H1 (cell line): Measurements from ENCODE around the gene FLNA. TPM values are rescaled to one million over a fixed set of nuclear protein-coding genes. Genes with fewer than 3 reads are reported as not detected.
A peak's percentile ranks its signal among the peaks of the same experiment; 100 is the strongest.

Source experiments
- CTCF ChIA-PET: fragments of 300-600 bp; sonication (Branson Sonifier 250); formaldehyde crosslinking; loops from one replicate; lab custom pipeline; 2021; ENCODE audit not compliant: partially characterized antibody; lab: Charles Lee
- POLR2A ChIA-PET: fragments of 300-600 bp; sonication (Branson Sonifier 250); formaldehyde crosslinking; loops from one replicate; lab custom pipeline; 2021; ENCODE audit warnings: inconsistent platforms; ENCODE audit not compliant: partially characterized antibody; lab: Charles Lee
- DNase-seq, 2 experiments: peaks; one replicate each; pipeline versions ENCODE4 v3.0.0 to v3.0.0-alpha.2; 2010 to 2022; ENCODE audit warnings: low spot score in 2 of 2, low read depth in 1 of 2, mixed read lengths in 1 of 2
- FAIRE-seq: peaks from 2 replicates; lab custom pipeline; 2011; peaks lifted over from hg19 to GRCh38; lab: Jason Lieb, UNC
- H2AFZ ChIP-seq: 2 replicates; pipeline ENCODE4 v1.8.1; 2012; ENCODE audit warnings: low read length, inconsistent platforms
- H2AK5ac ChIP-seq: 2 replicates; pipeline ENCODE4 v1.6.1; 2013; ENCODE audit warnings: low read depth, low read length
- H2BK120ac ChIP-seq: replicated peaks from 2 replicates; pipeline ENCODE3; 2013; ENCODE audit warnings: low read depth, low read length, inconsistent platforms
- H2BK12ac ChIP-seq: 2 replicates; pipeline ENCODE4 v1.6.1; 2013; ENCODE audit warnings: low read depth, low read length
- H2BK15ac ChIP-seq: 2 replicates; pipeline ENCODE4 v1.6.1; 2013; ENCODE audit warnings: low read length
- H2BK20ac ChIP-seq: 2 replicates; pipeline ENCODE4 v1.6.1; 2013; ENCODE audit warnings: low read length
- H2BK5ac ChIP-seq: 2 replicates; pipeline ENCODE4 v1.6.1; 2013; ENCODE audit warnings: low read depth, low read length
- H3K14ac ChIP-seq: 2 replicates; pipeline ENCODE4 v1.6.1; 2013; ENCODE audit warnings: inconsistent platforms; ENCODE audit not compliant: insufficient read length
- H3K18ac ChIP-seq: 2 replicates; pipeline ENCODE4 v1.6.1; 2013; ENCODE audit warnings: low read length; ENCODE audit errors: extremely low read depth
- H3K23ac ChIP-seq: 2 replicates; pipeline ENCODE4 v1.6.1; 2013; ENCODE audit warnings: inconsistent platforms; ENCODE audit not compliant: insufficient read length
- H3K23me2 ChIP-seq: 2 replicates; pipeline ENCODE4 v1.6.1; 2013; ENCODE audit warnings: low read depth, low read length
- H3K27ac ChIP-seq: 2 replicates; pipeline ENCODE4 v1.6.1; 2011; ENCODE audit warnings: low read depth, low read length, inconsistent platforms
- H3K27me3 ChIP-seq, 4 experiments: replicated peaks in 1 of 4; 1 replicate in 1 of 4; 2 replicates in 3 of 4; pipeline versions ENCODE4 v1.6.1 to v1.8.1; 2011 to 2013; ENCODE audit warnings: low read length in 3 of 4, mild to moderate bottlenecking in 3 of 4, inconsistent platforms in 2 of 4, mixed read lengths in 2 of 4, moderate library complexity in 1 of 4; ENCODE audit not compliant: control insufficient read depth in 3 of 4, insufficient read depth in 3 of 4; ENCODE audit errors: extremely low read depth in 1 of 4
- H3K36me3 ChIP-seq, 4 experiments: 2 replicates each; pipeline versions ENCODE4 v1.6.1 to v1.8.1; 2011 to 2013; ENCODE audit warnings: mild to moderate bottlenecking in 4 of 4, low read length in 3 of 4, moderate library complexity in 2 of 4, control low read depth in 1 of 4, inconsistent platforms in 1 of 4; ENCODE audit not compliant: insufficient read depth in 4 of 4, control insufficient read depth in 2 of 4
- H3K4ac ChIP-seq: replicated peaks from 2 replicates; pipeline ENCODE3; 2013; ENCODE audit warnings: low read length, low read depth, mixed read lengths, inconsistent platforms; ENCODE audit not compliant: insufficient read length
- H3K4me1 ChIP-seq, 4 experiments: replicated peaks in 1 of 4; 1 replicate in 1 of 4; 2 replicates in 3 of 4; pipeline versions ENCODE4 v1.6.1 to v1.8.1; 2011 to 2013; ENCODE audit warnings: low read length in 3 of 4, inconsistent platforms in 2 of 4, mixed read lengths in 1 of 4; ENCODE audit not compliant: insufficient read depth in 4 of 4, control insufficient read depth in 3 of 4
- H3K4me2 ChIP-seq, 2 experiments: 2 replicates each; pipeline versions ENCODE4 v1.6.1 to v1.8.1; 2011 to 2013; ENCODE audit warnings: low read depth in 2 of 2, low read length in 2 of 2, control low read depth in 1 of 2, inconsistent platforms in 1 of 2, mild to moderate bottlenecking in 1 of 2; ENCODE audit not compliant: insufficient read depth in 1 of 2
- H3K4me3 ChIP-seq, 4 experiments: fragments of 200-600, 300-600 bp in 1 of 4; sonication (generic), shearing (Covaris generic), sonication (Bioruptor Twin) in 1 of 4; 2 replicates each; pipeline versions ENCODE4 v1.5.1 to v1.8.1; 2011 to 2016; ENCODE audit warnings: low read length in 4 of 4, low read depth in 3 of 4, control low read depth in 2 of 4, inconsistent platforms in 2 of 4, mild to moderate bottlenecking in 2 of 4, mixed read lengths in 1 of 4, moderate library complexity in 1 of 4; ENCODE audit not compliant: insufficient read depth in 2 of 4; ENCODE audit errors: extremely low read depth in 1 of 4
- H3K56ac ChIP-seq: replicated peaks from 2 replicates; pipeline ENCODE3; 2013; ENCODE audit warnings: low read depth, mild to moderate bottlenecking, mixed read lengths, low read length, inconsistent platforms; ENCODE audit not compliant: insufficient read length
- H3K79me1 ChIP-seq: 2 replicates; pipeline ENCODE4 v1.6.1; 2013; ENCODE audit warnings: low read depth, low read length, control low read depth
- H3K79me2 ChIP-seq, 2 experiments: 2 replicates each; pipeline versions ENCODE4 v1.6.1 to v1.8.1; 2012 to 2013; ENCODE audit warnings: low read length in 2 of 2, mild to moderate bottlenecking in 2 of 2, inconsistent platforms in 1 of 2; ENCODE audit not compliant: insufficient read depth in 2 of 2, control insufficient read depth in 1 of 2
- H3K9ac ChIP-seq, 4 experiments: replicated peaks in 1 of 4; 1 replicate in 1 of 4; 2 replicates in 3 of 4; pipeline versions ENCODE4 v1.6.1 to v1.8.1; 2011 to 2013; ENCODE audit warnings: low read depth in 3 of 4, low read length in 3 of 4, control low read depth in 2 of 4, mild to moderate bottlenecking in 2 of 4, moderate library complexity in 2 of 4, inconsistent platforms in 1 of 4; ENCODE audit errors: extremely low read depth in 1 of 4
- H3K9me3 ChIP-seq, 2 experiments: 2 replicates each; pipeline versions ENCODE4 v1.6.1 to v1.8.1; 2012 to 2013; ENCODE audit warnings: mild to moderate bottlenecking in 2 of 2, moderate library complexity in 2 of 2, control low read depth in 1 of 2, inconsistent platforms in 1 of 2, low read depth in 1 of 2, low read length in 1 of 2, mixed read lengths in 1 of 2; ENCODE audit not compliant: insufficient read depth in 2 of 2
- H4K20me1 ChIP-seq, 2 experiments: replicated peaks in 1 of 2; 2 replicates each; pipeline versions ENCODE3 to v1.8.1; 2011 to 2013; ENCODE audit warnings: inconsistent platforms in 2 of 2, low read length in 2 of 2, mild to moderate bottlenecking in 1 of 2; ENCODE audit not compliant: insufficient read depth in 2 of 2, control insufficient read depth in 1 of 2
- H4K5ac ChIP-seq: 2 replicates; pipeline ENCODE4 v1.6.1; 2013; ENCODE audit warnings: low read length, low read depth, mixed read lengths, inconsistent platforms; ENCODE audit not compliant: insufficient read length
- H4K8ac ChIP-seq: 2 replicates; pipeline ENCODE4 v1.8.0; 2013; ENCODE audit warnings: mild to moderate bottlenecking, moderate library complexity, low read length, inconsistent platforms; ENCODE audit not compliant: insufficient read depth; ENCODE audit errors: extremely low read depth
- H4K91ac ChIP-seq: replicated peaks from 2 replicates; pipeline ENCODE3; 2013; ENCODE audit warnings: low read length, mixed read lengths, inconsistent platforms; ENCODE audit not compliant: insufficient read length
- POLR2AphosphoS5 ChIP-seq: IDR thresholded peaks from 2 replicates; pipeline ENCODE4 v1.6.1; 2011; ENCODE audit warnings: low read depth, low read length
- SP4 ChIP-seq: IDR thresholded peaks from 2 replicates; pipeline ENCODE4 v1.6.1; 2012; ENCODE audit warnings: low read length, inconsistent platforms
- WGBS, 2 experiments: shearing (Covaris generic) in 1 of 2; methylation state at CpG; one replicate each; pipeline versions ENCODE4 v1.1.6 to v1.1.7; 2013 to 2015; ENCODE audit warnings: low lambda C conversion rate in 2 of 2, mixed read lengths in 2 of 2, inconsistent platforms in 1 of 2, low coverage in 1 of 2, missing lambda C conversion rate in 1 of 2; ENCODE audit not compliant: insufficient replicate concordance in 2 of 2, insufficient coverage in 1 of 2, insufficient read length in 1 of 2; ENCODE audit errors: extremely low coverage in 1 of 2, missing lambda C conversion rate in 1 of 2; 5-methylcytosine and 5-hydroxymethylcytosine counted together
- polyA plus RNA-seq, 7 experiments: library from polyadenylated mRNA; depleted of rRNA in 3 of 7; stranded (reverse) in 5 of 7; unstranded in 2 of 7; fragments of >200 nt in 5 of 7; fragments of 200-250 nt in 2 of 7; gene quantifications; 1 replicate in 5 of 7; 2 replicates in 1 of 7; 4 replicates in 1 of 7; pipeline versions ENCODE4 v1.2.1 to v1.2.3, GENCODE V29; 2011 to 2013; ENCODE audit warnings: missing spikeins in 2 of 7, mixed read lengths in 2 of 7
- total RNA-seq: library from RNA; stranded (reverse); fragmentation: NEBNext Ultra II Directional; extraction: Animal tissue kit (Norgen Biotek cat#: 25700); gene quantifications from 2 replicates; pipeline ENCODE4 v1.2.1, GENCODE V29; 2021
- TF ChIP-seq, protein P1 (sequence below): IDR thresholded peaks from 2 replicates; pipeline ENCODE4 v1.6.1; 2011; ENCODE audit warnings: low read depth, mild to moderate bottlenecking, low read length; ENCODE audit not compliant: insufficient read depth

Gene FLNA
- total and polyA plus RNA-seq, 2 of the 8 experiments (the other 6 are each of a cell fraction or from before 2014, with no cell fraction given) = 315 to 925 TPM

DNA sequence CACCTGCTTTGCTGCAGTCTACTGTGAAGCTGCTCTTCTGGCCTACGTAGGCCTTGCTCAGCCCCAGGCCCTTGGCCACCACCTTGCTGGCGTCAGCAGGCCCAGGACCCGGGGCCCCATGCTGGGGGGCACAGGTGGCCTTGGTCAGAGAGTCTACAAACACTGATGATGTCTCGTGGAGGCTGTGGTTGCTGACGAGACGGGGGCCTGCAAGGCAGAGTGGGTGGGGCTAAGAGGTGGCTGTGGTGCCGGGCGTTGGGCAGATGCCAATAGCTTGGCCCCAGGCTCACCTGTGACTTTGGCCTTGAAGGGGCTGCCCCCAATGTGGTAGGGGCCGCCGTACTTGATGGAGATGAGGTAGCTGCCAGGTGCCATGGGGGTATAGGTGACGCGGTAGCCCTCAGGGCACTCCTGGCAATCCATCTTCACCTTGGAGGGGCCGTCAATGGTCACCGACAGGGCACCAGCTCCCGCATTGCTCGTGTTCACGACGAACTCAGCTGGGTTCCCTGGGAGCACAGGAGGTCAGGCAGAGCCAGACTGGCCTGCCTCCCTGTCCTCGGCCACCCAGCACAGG lies 25.0 kb downstream of the FLNA start:
- Histone ChIP-seq H2BK5ac (no peak overlapping the region), H2AFZ (no peak overlapping the region), H2AK5ac (no peak overlapping the region), H3K4me3 (no peak overlapping the region), H3K4me1 (no peaks in the 10 kb centered on the region), H3K23ac (no peak overlapping the region), H3K36me3 (peaks cover 28 to 63% (median 54%) of the 10 kb centered on the region in 4 experiments), H4K20me1 (peaks cover 0 to 22% of the 10 kb centered on the region in 2 experiments), H3K9ac (no peak overlapping the region), H2BK20ac (no peak overlapping the region), H2BK15ac (no peak overlapping the region), H3K4ac (no peak overlapping the region), H3K79me1 (no peaks in the 10 kb centered on the region), H3K27me3 (no peaks in the 10 kb centered on the region), H2BK120ac (no peak overlapping the region), H4K91ac (no peak overlapping the region), H3K27ac (no peak overlapping the region), H4K8ac (no peak overlapping the region), H2BK12ac (no peak overlapping the region), H3K14ac (no peak overlapping the region), H3K9me3 (no peaks in the 10 kb centered on the region), H3K18ac (no peak overlapping the region), H3K56ac (no peak overlapping the region), H3K23me2 (no peaks in the 10 kb centered on the region), H3K4me2 (no peak overlapping the region)
- 95% methylated on average over 15 of the region's 19 CpGs; no CpG with 5 or more reads in 1 of the 2 experiments for WGBS, 2 experiments
- DNase-seq = no peak
- no peak for FAIRE-seq
- TF ChIP-seq, protein P1, sequence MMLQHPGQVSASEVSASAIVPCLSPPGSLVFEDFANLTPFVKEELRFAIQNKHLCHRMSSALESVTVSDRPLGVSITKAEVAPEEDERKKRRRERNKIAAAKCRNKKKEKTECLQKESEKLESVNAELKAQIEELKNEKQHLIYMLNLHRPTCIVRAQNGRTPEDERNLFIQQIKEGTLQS = no peak
- TF ChIP-seq SP4 (no peak), POLR2AphosphoS5 (peak; percentile 15; the same call in 1 of the 2 replicates)
- TF ChIP-seq, all 59 proteins: peak for 1
- Histone ChIP-seq H4K5ac (no peak overlapping the region), H3K79me2 (no peaks in the 10 kb centered on the region)
- CTCF ChIA-PET = interaction anchor here (0.8 to 1.5 kb wide), 3 partner anchors 13 to 34 kb away, joined by 3 to 6 read pairs (median 4); no protein-coding TSS in a partner anchor
- POLR2A ChIA-PET = interaction anchor here (1.0 to 15.6 kb wide), 9 partner anchors 8 to 114 kb away, joined by 3 to 348 read pairs (median 16); partner anchors contain the start of genes EMD, FLNA and RPL10
